Fibroblast of skin of right biceps (primary cell): ENCODE measurements around the gene TP53BP2.
A peak's percentile ranks its signal among the peaks of the same experiment; 100 is the strongest.

Experiments
- DNase-seq: peaks from one replicate; pipeline ENCODE4 v3.0.0-alpha.2; 2013

Gene TP53BP2

GRCh38 chr1:223788746-223789415 is 56.9 kb downstream of the TP53BP2 start:
- no peak for DNase-seq

- no peak for DNase-seq
Observed at GRCh38 chr1:223785808-223786207, 59.9 kb downstream of the TP53BP2 start.

GRCh38 chr1:223784541-223784940 is 61.2 kb downstream of the TP53BP2 start:
- DNase-seq: no peak

GRCh38 chr1:223783676-223784075 is 62.1 kb downstream of the TP53BP2 start:
- DNase-seq: no peak

GRCh38 chr1:223780949-223781348 is 64.8 kb downstream of the TP53BP2 start:
- no peak for DNase-seq

- DNase-seq: no peak
Observed at GRCh38 chr1:223780318-223780717, 65.4 kb downstream of the TP53BP2 start.

- no peak for DNase-seq
Observed at GRCh38 chr1:223776826-223777454, 68.8 kb downstream of the TP53BP2 start.

GRCh38 chr1:223776075-223776814 is 69.5 kb downstream of the TP53BP2 start:
- DNase-seq: peak; percentile 81

- DNase-seq: no peak
Observed at GRCh38 chr1:223775711-223776074, 70.1 kb downstream of the TP53BP2 start.

GRCh38 chr1:223775054-223775453 is 70.7 kb downstream of the TP53BP2 start:
- peak; percentile 36 for DNase-seq

- DNase-seq: no peak
Observed at GRCh38 chr1:223774134-223774814, 71.5 kb downstream of the TP53BP2 start.

GRCh38 chr1:223772771-223773160 is 73.0 kb downstream of the TP53BP2 start:
- no peak for DNase-seq

- peak; percentile 84 for DNase-seq
Observed at GRCh38 chr1:223771814-223772770, 73.7 kb downstream of the TP53BP2 start.

- no peak for DNase-seq
Observed at GRCh38 chr1:223771469-223771813, 74.3 kb downstream of the TP53BP2 start.

GRCh38 chr1:223770621-223771315 is 75.0 kb downstream of the TP53BP2 start:
- no peak for DNase-seq

GRCh38 chr1:223765719-223766340 is 79.9 kb downstream of the TP53BP2 start:
- no peak for DNase-seq

GRCh38 chr1:223765036-223765718 is 80.6 kb downstream of the TP53BP2 start:
- peak; percentile 16 for DNase-seq

GRCh38 chr1:223763881-223764280 is 81.9 kb downstream of the TP53BP2 start:
- no peak for DNase-seq

- no peak for DNase-seq
Observed at GRCh38 chr1:223763251-223763650, 82.5 kb downstream of the TP53BP2 start.

- no peak for DNase-seq
Observed at GRCh38 chr1:223761411-223761810, 84.3 kb downstream of the TP53BP2 start.

- no peak for DNase-seq
Observed at GRCh38 chr1:223760833-223761232, 84.9 kb downstream of the TP53BP2 start.
